ENCODE data around the gene SYK.

SYK gene

GRCh38 chr9:90854637-90855175 lies 53.1 kb downstream of the SYK start:
- DNase-seq: no peak

- no peak for DNase-seq
Measured at GRCh38 chr9:90855208-90855902, 53.7 kb downstream of the SYK start.

GRCh38 chr9:90857091-90857490 lies 55.5 kb downstream of the SYK start:
- DNase-seq: no peak

- DNase-seq: no peak
Measured at GRCh38 chr9:90857855-90858254, 56.2 kb downstream of the SYK start.

- DNase-seq: no peak
Measured at GRCh38 chr9:90858457-90858901, 56.9 kb downstream of the SYK start.

GRCh38 chr9:90860382-90860781 lies 58.8 kb downstream of the SYK start:
- DNase-seq: no peak

- no peak for DNase-seq
Measured at GRCh38 chr9:90860826-90861225, 59.2 kb downstream of the SYK start.

GRCh38 chr9:90861380-90861779 lies 59.8 kb downstream of the SYK start:
- no peak for DNase-seq

- DNase-seq: no peak
Measured at GRCh38 chr9:90861826-90862740, 60.5 kb downstream of the SYK start.

GRCh38 chr9:90864779-90865178 lies 63.2 kb downstream of the SYK start:
- DNase-seq: no peak

GRCh38 chr9:90867101-90867500 lies 65.5 kb downstream of the SYK start:
- DNase-seq: no peak

- DNase-seq: no peak
Measured at GRCh38 chr9:90868555-90868954, 66.9 kb downstream of the SYK start.

GRCh38 chr9:90869361-90869760 lies 67.7 kb downstream of the SYK start:
- no peak for DNase-seq

- DNase-seq: peak; percentile 13 to 22
Measured at GRCh38 chr9:90870621-90871326, 69.2 kb downstream of the SYK start.

GRCh38 chr9:90871327-90871935 lies 69.8 kb downstream of the SYK start:
- DNase-seq: no peak

- no peak for DNase-seq
Measured at GRCh38 chr9:90872835-90873294, 71.2 kb downstream of the SYK start.

GRCh38 chr9:90873422-90873821 lies 71.8 kb downstream of the SYK start:
- no peak for DNase-seq

- no peak for DNase-seq
Measured at GRCh38 chr9:90874194-90874593, 72.6 kb downstream of the SYK start.

GRCh38 chr9:90878562-90878961 lies 76.9 kb downstream of the SYK start:
- DNase-seq: no peak

GRCh38 chr9:90880066-90880465 lies 78.4 kb downstream of the SYK start:
- DNase-seq: no peak

GRCh38 chr9:90880669-90881068 lies 79.0 kb downstream of the SYK start:
- DNase-seq: no peak

- DNase-seq: no peak
Measured at GRCh38 chr9:90881648-90882047, 80.0 kb downstream of the SYK start.

All from stimulated activated CD4-positive, alpha-beta T cell treated with anti-CD3 and anti-CD28 coated beads, Interleukin-2, amount 100 ng/mL, for 48 hours (primary cell).